Measurements from ENCODE around the gene UBE2E2. TPM values are rescaled to one million over a fixed set of nuclear protein-coding genes. Genes with fewer than 3 reads are reported as not detected.

Gene UBE2E2
- total RNA-seq, 1 experiment from 2014 or later = 38.6 TPM

- H3T11ph ChIP-seq (ENCODE audit: low read length) = no peak overlapping the region
- no peak overlapping the region for H2BK12ac ChIP-seq (ENCODE audit: insufficient read length, low read depth, low read length)
- H3K18ac ChIP-seq (ENCODE audit: insufficient read length, low read depth, low read length) = no peak overlapping the region
- H2AFZ ChIP-seq (ENCODE audit: low read length) = no peak overlapping the region
- H3K27me3 ChIP-seq (ENCODE audit: insufficient read depth, low read length) = no peaks in the 10 kb centered on the region
- H3K23me2 ChIP-seq (ENCODE audit: insufficient read length, low read depth, low read length, poor library complexity, severe bottlenecking) = no peaks in the 10 kb centered on the region
- no peak overlapping the region for H2AK5ac ChIP-seq (ENCODE audit: insufficient read length, low read length)
- no peaks in the 10 kb centered on the region for H3K79me2 ChIP-seq (ENCODE audit: insufficient read depth, low read length)
- H3K27ac ChIP-seq (ENCODE audit: insufficient read length, low read depth, low read length) = no peak overlapping the region
- no peak overlapping the region for H3K9ac ChIP-seq (ENCODE audit: extremely low read depth, insufficient read length, low read length)
- Mint-ChIP-seq H3K36me3 (ENCODE audit: insufficient read depth in 1 of 3, low read depth in 3 of 3) (peaks cover 0 to 8% (median 2%) of the 10 kb centered on the region in 3 experiments; a peak in 3 of 7 replicates), H3K27me3 (ENCODE audit: low read depth) (no peaks in the 10 kb centered on the region), H3K27ac (no peak overlapping the region), H3K4me1 (peaks cover 9 to 11% of the 10 kb centered on the region in 2 experiments), H3K4me3 (no peak overlapping the region), H3K9me3 (peaks cover 9 to 10% of the 10 kb centered on the region in 2 experiments)
- H3K56ac ChIP-seq (ENCODE audit: insufficient read length, low read depth, low read length) = no peak overlapping the region
- TF ChIP-seq CTCF (conservative IDR thresholded peaks at IDR 0.05) = no peak
- no peak overlapping the region for H3K23ac ChIP-seq (ENCODE audit: insufficient read length, low read depth, low read length)
- WGBS (ENCODE audit: extremely low coverage, insufficient read length, low lambda C conversion rate) = no CpG with 5 or more reads among the region's 1 CpG
- no peak overlapping the region for H4K91ac ChIP-seq (ENCODE audit: insufficient read length, low read depth, low read length)
- no peak for DNase-seq
- H3K14ac ChIP-seq (ENCODE audit: insufficient read depth, low read length) = no peak overlapping the region
- no peaks in the 10 kb centered on the region; the same call in 1 of the 2 replicates for H3K4me1 ChIP-seq (ENCODE audit: insufficient read depth, low read length)
- no peak overlapping the region for H3K4ac ChIP-seq (ENCODE audit: low read depth, low read length)
- no peak overlapping the region for H2BK20ac ChIP-seq (ENCODE audit: low read depth, low read length, poor library complexity, severe bottlenecking)
- H2BK5ac ChIP-seq (ENCODE audit: insufficient read length, low read length) = no peak overlapping the region
- no peaks in the 10 kb centered on the region for H3K79me1 ChIP-seq (ENCODE audit: insufficient read depth, low read depth, low read length, poor library complexity, severe bottlenecking)
- H3K9me3 ChIP-seq (ENCODE audit: control insufficient read depth, low read depth, low read length) = no peaks in the 10 kb centered on the region
- H2BK15ac ChIP-seq (ENCODE audit: low read depth, low read length) = no peak overlapping the region
- H4K20me1 ChIP-seq (ENCODE audit: control insufficient read depth, insufficient read depth, insufficient read length) = no peaks in the 10 kb centered on the region
- no peak overlapping the region for H2BK120ac ChIP-seq (ENCODE audit: low read depth, low read length, poor library complexity, severe bottlenecking)
- H3K4me2 ChIP-seq (ENCODE audit: insufficient read depth, insufficient read length, low read length) = no peak overlapping the region
- H4K8ac ChIP-seq (replicated peaks; ENCODE audit: insufficient read length, low read depth, low read length) = no peak overlapping the region
- no peak overlapping the region for H4K5ac ChIP-seq (ENCODE audit: insufficient read length, low read depth, low read length)
These were observed 49.7 kb upstream of the UBE2E2 start for GRCh38 chr3:23153436-23153835.

Data from H9 (cell line).